HCT116 (cell line): ENCODE results near the gene EARS2. TPM values are rescaled to one million over a fixed set of nuclear protein-coding genes. Genes with fewer than 3 reads are reported as not detected.

Source experiments
- ATAC-seq: fragments of 200-7000 bp; cut with Tn5 transposase; 2 replicates; pipeline ENCODE4 v1.9.1; 2020; ENCODE audit warnings: mild to moderate bottlenecking, moderate library complexity
- BruUV-seq: library from RNA; stranded (reverse); fragments of 400-500 nt; replicated peaks from 2 replicates; lab custom pipeline; 2021; lab: Mats Ljungman, UMichigan
- CTCF ChIA-PET: fragments of 300-600 bp; sonication (Branson Sonifier 250); formaldehyde crosslinking; loops from one replicate; lab custom pipeline; 2021; ENCODE audit warnings: antibody characterized with exemption; lab: Charles Lee
- POLR2A ChIA-PET: fragments of 300-600, 350-600 bp; sonication (Branson Sonifier 250); formaldehyde crosslinking; loops from one replicate; lab custom pipeline; 2021; ENCODE audit warnings: antibody characterized with exemption; lab: Charles Lee
- RAD21 ChIA-PET, 2 experiments: fragments of 300-600 bp; sonication (Branson Sonifier 250); formaldehyde crosslinking; loops; one replicate each; lab custom pipeline; 2023; ENCODE audit warnings: low total read pairs in 2 of 2; ENCODE audit not compliant: uncharacterized antibody in 2 of 2, unreplicated experiment in 2 of 2, low non-redundant PET in 1 of 2; lab: Charles Lee
- DNase-seq: peaks from one replicate; pipeline ENCODE4 v3.0.0-alpha.2; 2010; ENCODE audit warnings: low read depth, low spot score
- H2AFZ ChIP-seq: fragments of 200-600 bp; shearing (Covaris generic), sonication (generic); 2 replicates; pipeline ENCODE4 v1.6.1; 2017; ENCODE audit warnings: low read depth, mixed run types, mixed read lengths, antibody characterized with exemption, low read length; ENCODE audit not compliant: poor library complexity, severe bottlenecking
- H3K27ac ChIP-seq: 2 replicates; pipeline ENCODE4 v1.5.1; 2012; ENCODE audit warnings: low read depth, low read length
- H3K27me3 ChIP-seq: fragments of 200-600 bp; sonication (generic); 2 replicates; pipeline ENCODE4 v1.6.1; 2016; ENCODE audit warnings: mixed run types, low read length, mixed read lengths; ENCODE audit not compliant: insufficient read depth
- H3K36me3 ChIP-seq, 2 experiments: fragments of 200-500 bp in 1 of 2; fragments of 200-600 bp in 1 of 2; sonication (Bioruptor generic) in 1 of 2; sonication (generic) in 1 of 2; 2 replicates each; pipeline versions ENCODE4 v1.5.1 to v1.6.1; 2014 to 2016; ENCODE audit warnings: low read length in 2 of 2, inconsistent platforms in 1 of 2, mixed read lengths in 1 of 2, mixed run types in 1 of 2; ENCODE audit not compliant: insufficient read depth in 2 of 2, control insufficient read depth in 1 of 2
- H3K4me1 ChIP-seq, 2 experiments: fragments of 200-600 bp in 1 of 2; sonication (generic) in 1 of 2; 2 replicates each; pipeline versions ENCODE4 v1.5.1 to v1.6.1; 2012 to 2017; ENCODE audit warnings: low read length in 2 of 2, inconsistent platforms in 1 of 2, mild to moderate bottlenecking in 1 of 2, mixed read lengths in 1 of 2, mixed run types in 1 of 2, moderate library complexity in 1 of 2; ENCODE audit not compliant: insufficient read depth in 2 of 2, control insufficient read depth in 1 of 2
- H3K4me2 ChIP-seq: fragments of 200-600 bp; sonication (generic); 2 replicates; pipeline ENCODE4 v1.6.1; 2017; ENCODE audit warnings: mixed run types, low read length, mixed read lengths
- H3K4me3 ChIP-seq, 2 experiments: fragments of 200-600 bp in 1 of 2; sonication (generic) in 1 of 2; replicated peaks in 1 of 2; 2 replicates each; pipeline ENCODE4 v1.5.1; 2011 to 2016; ENCODE audit warnings: low read length in 2 of 2, control low read depth in 1 of 2, low read depth in 1 of 2, mild to moderate bottlenecking in 1 of 2, mixed read lengths in 1 of 2, mixed run types in 1 of 2
- H3K79me2 ChIP-seq: fragments of 200-600 bp; sonication (generic); 2 replicates; pipeline ENCODE4 v1.6.1; 2017; ENCODE audit warnings: mild to moderate bottlenecking, mixed run types, low read length, moderate library complexity, mixed read lengths; ENCODE audit not compliant: insufficient read depth
- H3K9ac ChIP-seq: fragments of 200-600 bp; sonication (generic); 2 replicates; pipeline ENCODE4 v1.6.1; 2016; ENCODE audit warnings: low read length, mixed read lengths
- H3K9me2 ChIP-seq: fragments of 200-600 bp; sonication (generic), shearing (Covaris generic); 2 replicates; pipeline ENCODE4 v1.6.1; 2017; ENCODE audit warnings: mixed run types, mild to moderate bottlenecking, moderate library complexity; ENCODE audit not compliant: insufficient read depth
- H3K9me3 ChIP-seq, 2 experiments: fragments of 200-500 bp in 1 of 2; fragments of 200-600 bp in 1 of 2; sonication (Bioruptor generic) in 1 of 2; sonication (generic) in 1 of 2; 2 replicates each; pipeline ENCODE4 v1.6.1; 2014 to 2017; ENCODE audit warnings: low read length in 2 of 2, mixed read lengths in 2 of 2, inconsistent platforms in 1 of 2, low read depth in 1 of 2, mild to moderate bottlenecking in 1 of 2, mixed run types in 1 of 2, moderate library complexity in 1 of 2; ENCODE audit not compliant: control insufficient read depth in 1 of 2, insufficient read depth in 1 of 2
- H4K20me1 ChIP-seq: fragments of 200-600 bp; sonication (generic), shearing (Covaris generic); 2 replicates; pipeline ENCODE4 v1.6.1; 2017; ENCODE audit warnings: mixed run types, mild to moderate bottlenecking, moderate library complexity; ENCODE audit not compliant: insufficient read depth
- CBX3 ChIP-seq: IDR thresholded peaks from 2 replicates; pipeline ENCODE4 v1.6.1; 2012; ENCODE audit warnings: low read depth
- EGR1 ChIP-seq: IDR thresholded peaks from 2 replicates; pipeline ENCODE4 v1.6.1; 2012; ENCODE audit warnings: low read depth
- FOSL1 ChIP-seq: IDR thresholded peaks from 2 replicates; pipeline ENCODE4 v1.6.1; 2012; ENCODE audit warnings: low read depth
- SRF ChIP-seq: IDR thresholded peaks from 2 replicates; pipeline ENCODE4 v1.6.1; 2012; ENCODE audit warnings: low read depth
- YY1 ChIP-seq: IDR thresholded peaks from 2 replicates; pipeline ENCODE4 v1.6.1; 2011; ENCODE audit warnings: low read length, low read depth, moderate library complexity, mild to moderate bottlenecking; ENCODE audit not compliant: insufficient replicate concordance; ENCODE audit errors: extremely low read depth
- ZNF274 ChIP-seq: fragments of 200-500 bp; sonication (Bioruptor generic); IDR thresholded peaks from 2 replicates; pipeline ENCODE4 v1.6.1; 2014; ENCODE audit warnings: mild to moderate bottlenecking, low read depth, low read length, inconsistent platforms
- intact Hi-C: fragments of 100-400 bp; cut with micrococcal nuclease; formaldehyde crosslinking; loops from 2 replicates; pipeline ENCODE4 v1.10.0; 2022
- total RNA-seq: library from RNA; stranded (reverse); gene quantifications from one replicate; pipeline ENCODE4 v1.2.1, GENCODE V29; 2021; ENCODE audit not compliant: unreplicated experiment
- TF ChIP-seq, protein P1 (sequence below): IDR thresholded peaks from 2 replicates; pipeline ENCODE4 v1.6.1; 2011; ENCODE audit warnings: mild to moderate bottlenecking, low read length, moderate library complexity; ENCODE audit not compliant: insufficient replicate concordance; ENCODE audit errors: extremely low read depth
- TF ChIP-seq, protein P2 (sequence below): IDR thresholded peaks from 2 replicates; pipeline ENCODE4 v1.6.1; 2012

Gene EARS2
- total RNA-seq, 1 experiment from 2014 or later = 35.6 TPM

DNA sequence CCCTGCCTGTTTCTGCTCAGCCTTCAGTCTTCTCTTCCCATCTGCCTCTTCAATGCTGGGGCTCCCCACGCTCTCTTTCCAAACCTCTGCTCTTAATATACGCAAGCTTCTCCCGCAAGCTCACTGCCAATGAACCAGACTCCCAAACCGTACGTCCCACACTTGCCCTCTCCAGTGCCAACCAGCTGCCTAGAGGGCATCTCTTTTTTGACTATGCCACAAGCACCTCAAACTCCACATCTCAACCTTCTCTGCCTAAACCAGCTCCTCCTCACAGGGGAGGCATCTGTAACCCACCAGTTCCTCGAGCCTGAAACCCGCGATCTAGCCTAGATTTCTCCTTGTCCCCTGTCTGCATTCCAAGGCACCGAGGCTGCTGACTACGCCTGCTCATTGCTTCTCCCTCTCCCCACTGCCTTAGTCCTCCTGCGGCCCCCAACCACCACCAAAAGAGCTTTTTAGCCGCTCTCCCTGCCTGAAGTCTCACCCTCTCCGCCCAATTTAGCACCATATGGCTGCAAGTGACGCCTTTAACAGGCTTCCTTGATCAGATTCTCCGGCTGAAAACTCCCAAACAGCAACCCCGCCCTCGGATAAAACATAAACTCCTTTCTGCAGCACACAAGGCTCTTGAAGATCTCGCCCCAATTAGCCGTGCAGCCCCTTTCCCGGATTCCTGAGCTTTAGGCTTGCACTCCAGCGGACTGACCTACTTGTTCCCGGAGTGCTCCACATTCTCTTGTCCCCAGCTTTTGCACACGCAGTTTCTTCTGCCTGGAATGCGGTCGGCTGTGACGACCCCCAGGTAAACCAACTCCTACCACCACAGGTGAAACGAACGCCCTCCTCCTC lies 48.3 kb downstream of the EARS2 start:
- Histone ChIP-seq H3K9me3 (no peaks in the 10 kb centered on the region), H3K4me2 (peak overlapping the region; percentile 78), H3K9me2 (no peaks in the 10 kb centered on the region), H3K79me2 (peaks cover 60% of the 10 kb centered on the region), H3K36me3 (no peaks in the 10 kb centered on the region), H3K27me3 (no peaks in the 10 kb centered on the region)
- TF ChIP-seq FOSL1 = no peak
- TF ChIP-seq, protein P1, sequence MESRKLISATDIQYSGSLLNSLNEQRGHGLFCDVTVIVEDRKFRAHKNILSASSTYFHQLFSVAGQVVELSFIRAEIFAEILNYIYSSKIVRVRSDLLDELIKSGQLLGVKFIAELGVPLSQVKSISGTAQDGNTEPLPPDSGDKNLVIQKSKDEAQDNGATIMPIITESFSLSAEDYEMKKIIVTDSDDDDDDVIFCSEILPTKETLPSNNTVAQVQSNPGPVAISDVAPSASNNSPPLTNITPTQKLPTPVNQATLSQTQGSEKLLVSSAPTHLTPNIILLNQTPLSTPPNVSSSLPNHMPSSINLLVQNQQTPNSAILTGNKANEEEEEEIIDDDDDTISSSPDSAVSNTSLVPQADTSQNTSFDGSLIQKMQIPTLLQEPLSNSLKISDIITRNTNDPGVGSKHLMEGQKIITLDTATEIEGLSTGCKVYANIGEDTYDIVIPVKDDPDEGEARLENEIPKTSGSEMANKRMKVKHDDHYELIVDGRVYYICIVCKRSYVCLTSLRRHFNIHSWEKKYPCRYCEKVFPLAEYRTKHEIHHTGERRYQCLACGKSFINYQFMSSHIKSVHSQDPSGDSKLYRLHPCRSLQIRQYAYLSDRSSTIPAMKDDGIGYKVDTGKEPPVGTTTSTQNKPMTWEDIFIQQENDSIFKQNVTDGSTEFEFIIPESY = no peak
- no peak for TF ChIP-seq ZNF274
- no peak for TF ChIP-seq EGR1
- TF ChIP-seq, protein P2, sequence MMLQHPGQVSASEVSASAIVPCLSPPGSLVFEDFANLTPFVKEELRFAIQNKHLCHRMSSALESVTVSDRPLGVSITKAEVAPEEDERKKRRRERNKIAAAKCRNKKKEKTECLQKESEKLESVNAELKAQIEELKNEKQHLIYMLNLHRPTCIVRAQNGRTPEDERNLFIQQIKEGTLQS = no peak
- no peak for TF ChIP-seq YY1
- TF ChIP-seq SRF = no peak
- TF ChIP-seq CBX3 = no peak
- TF ChIP-seq, all 23 proteins: peak for 0
- ChIA-PET CTCF (no interaction called here), POLR2A (no interaction called here), RAD21 (no interaction called here)
- ATAC-seq = no peak
- peaks cover 27% of the 10 kb centered on the region; the same call in 1 of the 2 replicates for H4K20me1 ChIP-seq
- no peak overlapping the region for H3K27ac ChIP-seq
- intact Hi-C loops = no loop called here
- peak overlapping the region; percentile 80 for H3K9ac ChIP-seq
- peak overlapping the region; percentile 64 to 78 for H3K4me3 ChIP-seq
- H3K4me1 ChIP-seq = peaks cover 21 to 52% of the 10 kb centered on the region in 2 experiments
- no TSS peak for BruUV-seq
- no peak for DNase-seq
- H2AFZ ChIP-seq = no peak overlapping the region
